Body of pancreas (tissue), 4 donors: ENCODE measurements around the gene CPM. TPM values are rescaled to one million over a fixed set of nuclear protein-coding genes. Genes with fewer than 3 reads are reported as not detected.
A peak's percentile ranks its signal among the peaks of the same experiment; 100 is the strongest.

Experiments used
- ATAC-seq: fragments of 150-250 bp; one replicate; pipeline ENCODE4 v1.9.1; 2016
- DNase-seq, 4 donors: peaks; one replicate each; pipeline ENCODE4 v3.0.0-alpha.2; 2019
- H3K27ac ChIP-seq, 4 donors: fragments of 200-600 bp; sonication (generic); 1 replicate in 3 of 4; 2 replicates in 1 of 4; pipeline versions ENCODE4 v1.5.1 to v1.6.1; 2016 to 2019; ENCODE audit warnings: mild to moderate bottlenecking in 1 of 4, mixed read lengths in 1 of 4, moderate library complexity in 1 of 4
- H3K27me3 ChIP-seq, 2 donors: fragments of 200-600 bp; sonication (generic); one replicate each; pipeline ENCODE4 v1.6.0; 2016; ENCODE audit warnings: mild to moderate bottlenecking in 1 of 2
- H3K36me3 ChIP-seq, 2 donors: fragments of 200-600 bp; sonication (generic); replicated peaks in 1 of 2; 2 replicates each; pipeline ENCODE4 v1.5.1; 2016; ENCODE audit warnings: low read depth in 2 of 2; ENCODE audit not compliant: insufficient read depth in 1 of 2
- H3K4me1 ChIP-seq: fragments of 200-600 bp; sonication (generic); one replicate; pipeline ENCODE4 v1.6.0; 2016
- H3K4me3 ChIP-seq, 2 donors: fragments of 200-600 bp; sonication (generic); 1 replicate in 1 of 2; 2 replicates in 1 of 2; pipeline ENCODE4 v1.5.1; 2016 to 2019
- H3K9me3 ChIP-seq, 3 donors: fragments of 200-600 bp; sonication (generic); 1 replicate in 2 of 3; 2 replicates in 1 of 3; pipeline ENCODE4 v1.5.1; 2016
- CTCF ChIP-seq, 7 experiments: fragments of 450-650 bp in 4 of 7; fragments of 200-600 bp in 3 of 7; sonication (generic) in 3 of 7; IDR thresholded peaks; one replicate each; pipeline ENCODE4 v1.5.1; 2016 to 2019; ENCODE audit warnings: antibody characterized with exemption in 7 of 7
- POLR2A ChIP-seq, 3 donors: fragments of 450-650 bp; IDR thresholded peaks; one replicate each; pipeline ENCODE4 v1.6.1; 2016; ENCODE audit warnings: antibody characterized with exemption in 3 of 3, mild to moderate bottlenecking in 2 of 3
- WGBS, 2 donors: methylation state at CpG; one replicate each; pipeline ENCODE4 v1.1.5; 2017; 5-methylcytosine and 5-hydroxymethylcytosine counted together
- intact Hi-C: fragments of 100-400 bp; cut with DNase I; formaldehyde crosslinking; loops from one replicate; pipeline ENCODE4 v1.15.1; 2023
- total RNA-seq, 2 donors: library from RNA; depleted of rRNA; stranded (reverse); fragments of >200 nt; gene quantifications; one replicate each; pipeline ENCODE4 v1.1.0, GENCODE V29; 2016

Gene CPM
- total RNA-seq, 2 donors from 2014 or later: 34.6 to 35.0 TPM

DNA sequence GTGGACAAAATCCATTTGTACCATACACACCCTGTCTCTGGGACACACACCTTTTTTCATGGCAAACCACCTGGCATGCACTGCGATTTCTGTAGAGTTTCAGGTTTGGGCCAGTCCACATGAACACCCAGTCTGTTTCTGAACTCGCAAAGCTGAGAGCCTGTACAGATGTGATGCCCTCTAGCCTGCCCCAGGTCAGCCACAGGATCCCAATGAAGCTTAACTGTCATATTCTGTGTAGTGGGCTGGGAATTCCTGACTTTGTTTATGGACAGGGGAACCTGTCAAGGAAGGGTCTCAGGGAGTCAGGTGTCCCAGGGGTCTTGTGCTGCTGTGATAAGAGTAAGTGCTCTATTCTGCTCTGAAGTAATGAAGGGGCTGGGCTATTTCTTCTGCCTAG is 39.8 kb downstream of the CPM start:
- intact Hi-C loops: no loop called here
- Histone ChIP-seq H3K27ac (no peak overlapping the region), H3K4me1 (peaks cover 9% of the 10 kb centered on the region), H3K4me3 (no peak overlapping the region), H3K27me3 (no peaks in the 10 kb centered on the region), H3K36me3 (no peaks in the 10 kb centered on the region), H3K9me3 (no peaks in the 10 kb centered on the region)
- TF ChIP-seq CTCF (IDR thresholded peaks at IDR 0.05): no peak
- TF ChIP-seq POLR2A (IDR thresholded peaks at IDR 0.05): no peak
- 98 to 100% methylated on average over 2 of the region's 2 CpGs for WGBS, 2 donors
- DNase-seq (no peak), ATAC-seq (no peak)

DNA sequence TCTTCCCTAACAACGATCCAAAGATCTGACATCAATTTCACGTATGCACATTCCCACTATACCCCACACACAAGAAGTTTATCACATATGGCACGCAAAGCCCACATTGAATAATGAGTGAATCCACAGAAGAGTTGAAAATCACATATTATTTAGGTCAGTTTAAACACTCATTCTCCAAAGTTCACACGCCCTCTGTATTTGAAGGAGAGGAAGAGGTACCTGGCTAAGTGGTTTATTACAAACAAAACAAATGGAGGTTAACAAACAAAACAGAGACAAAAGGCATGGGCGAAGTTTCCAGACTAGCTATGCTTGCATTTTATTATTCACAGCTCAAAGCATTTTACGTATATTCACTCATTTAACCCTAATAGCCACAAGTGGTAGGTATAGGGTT is 41.8 kb downstream of the CPM start:
- TF ChIP-seq CTCF (IDR thresholded peaks at IDR 0.05): no peak
- TF ChIP-seq POLR2A (IDR thresholded peaks at IDR 0.05): no peak
- H3K27ac ChIP-seq: no peak overlapping the region
- ATAC-seq (no peak), DNase-seq (no peak)
- WGBS, 2 donors: 84 to 86% methylated on average over 6 of the region's 6 CpGs
- no peaks in the 10 kb centered on the region for H3K27me3 ChIP-seq
- intact Hi-C loops: no loop called here
- H3K4me3 ChIP-seq: no peak overlapping the region
- H3K4me1 ChIP-seq: no peaks in the 10 kb centered on the region
- H3K36me3 ChIP-seq: no peaks in the 10 kb centered on the region
- H3K9me3 ChIP-seq: no peaks in the 10 kb centered on the region

DNA sequence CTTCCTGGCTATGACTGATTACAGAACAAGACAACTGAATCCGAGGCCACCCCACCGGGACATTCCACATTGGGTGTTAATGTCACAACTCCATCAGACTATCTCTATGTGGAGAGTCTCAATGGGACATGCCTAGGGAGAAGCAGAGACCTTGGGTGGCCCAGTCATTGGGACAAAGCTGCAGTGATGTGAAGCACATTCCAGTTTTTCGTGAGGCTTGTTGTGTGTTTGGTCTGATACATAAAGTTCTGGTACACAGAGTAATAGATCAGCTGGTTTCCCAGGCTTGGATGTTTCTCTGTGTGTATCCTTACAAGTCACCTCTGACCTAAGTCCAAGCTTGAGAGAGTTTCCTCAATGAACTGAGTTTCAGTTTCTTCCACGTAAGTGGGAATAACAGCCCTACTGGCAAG is 42.3 kb downstream of the CPM start:
- no peak for ATAC-seq
- no peaks in the 10 kb centered on the region for H3K27me3 ChIP-seq
- no peak overlapping the region for H3K27ac ChIP-seq

GRCh38 chr12:68888243-68888642 is 44.7 kb downstream of the CPM start:
- H3K27me3 ChIP-seq: no peaks in the 10 kb centered on the region
- ATAC-seq: no peak
- no peaks in the 10 kb centered on the region for H3K9me3 ChIP-seq
- TF ChIP-seq POLR2A (IDR thresholded peaks at IDR 0.05) (no peak), CTCF (IDR thresholded peaks at IDR 0.05) (no peak)
- H3K4me1 ChIP-seq: no peaks in the 10 kb centered on the region
- DNase-seq: no peak
- H3K4me3 ChIP-seq: no peak overlapping the region
- no peak overlapping the region for H3K27ac ChIP-seq
- intact Hi-C loops: no loop called here
- no peaks in the 10 kb centered on the region for H3K36me3 ChIP-seq

More for the DNA sequence above, 42.3 kb downstream of the CPM start:
- no peaks in the 10 kb centered on the region for H3K4me1 ChIP-seq
- H3K4me3 ChIP-seq: no peak overlapping the region
- TF ChIP-seq POLR2A (IDR thresholded peaks at IDR 0.05): no peak
- intact Hi-C loops: no loop called here
- H3K36me3 ChIP-seq: no peaks in the 10 kb centered on the region
- DNase-seq: peak in 1 of 4 donors; percentile 7
- 78 to 98% methylated on average over 4 of the region's 4 CpGs for WGBS, 2 donors
- H3K9me3 ChIP-seq: no peaks in the 10 kb centered on the region

GRCh38 chr12:68887641-68888040 is 45.3 kb downstream of the CPM start:
- Histone ChIP-seq H3K36me3 (no peaks in the 10 kb centered on the region), H3K4me3 (no peak overlapping the region), H3K27me3 (no peaks in the 10 kb centered on the region), H3K4me1 (no peaks in the 10 kb centered on the region), H3K27ac (no peak overlapping the region), H3K9me3 (no peaks in the 10 kb centered on the region)
- no peak for ATAC-seq
- DNase-seq: no peak
- WGBS, 2 donors: 94 to 100% methylated on average over 1 of the region's 1 CpG
- intact Hi-C loops: no loop called here
- TF ChIP-seq POLR2A (IDR thresholded peaks at IDR 0.05) (no peak), CTCF (IDR thresholded peaks at IDR 0.05) (no peak)
